Kidney (tissue), 14 donors: ENCODE measurements around the gene LCMT1. TPM values are rescaled to one million over a fixed set of nuclear protein-coding genes. Genes with fewer than 3 reads are reported as not detected.
A peak's percentile ranks its signal among the peaks of the same experiment; 100 is the strongest.

Experiments used
- DNase-seq, 5 donors: peaks; one replicate each; pipeline ENCODE4 v3.0.0-alpha.2; 2013 to 2020
- FAIRE-seq: peaks from 2 replicates; lab custom pipeline; 2012; peaks lifted over from hg19 to GRCh38; lab: Jason Lieb, UNC
- H3K27ac ChIP-seq, 2 donors: one replicate each; pipeline ENCODE4 v1.7.0; 2013; ENCODE audit warnings: low read depth in 2 of 2, low read length in 2 of 2, inconsistent platforms in 1 of 2
- H3K27me3 ChIP-seq: one replicate; pipeline ENCODE4 v1.7.1; 2013; ENCODE audit warnings: low read length, inconsistent platforms; ENCODE audit not compliant: control insufficient read depth, insufficient read depth
- H3K36me3 ChIP-seq, 3 donors: one replicate each; pipeline versions ENCODE4 v1.7.0 to v1.7.1; 2013; ENCODE audit warnings: low read length in 3 of 3, control low read depth in 1 of 3, inconsistent platforms in 1 of 3; ENCODE audit not compliant: insufficient read depth in 3 of 3, control insufficient read depth in 2 of 3
- H3K4me1 ChIP-seq, 3 donors: one replicate each; pipeline versions ENCODE4 v1.7.0 to v1.7.1; 2013; ENCODE audit warnings: low read length in 3 of 3, inconsistent platforms in 1 of 3, low read depth in 1 of 3; ENCODE audit not compliant: control insufficient read depth in 2 of 3, insufficient read depth in 2 of 3
- H3K4me3 ChIP-seq, 3 donors: one replicate each; pipeline versions ENCODE4 v1.7.0 to v1.8.1; 2013; ENCODE audit warnings: low read length in 3 of 3, control low read depth in 1 of 3, inconsistent platforms in 1 of 3
- H3K9ac ChIP-seq, 3 donors: one replicate each; pipeline versions ENCODE4 v1.7.0 to v1.7.1; 2013; ENCODE audit warnings: low read length in 3 of 3, control low read depth in 1 of 3, inconsistent platforms in 1 of 3
- H3K9me3 ChIP-seq, 3 donors: one replicate each; pipeline versions ENCODE4 v1.7.0 to v1.7.1; 2013; ENCODE audit warnings: low read length in 3 of 3, control low read depth in 1 of 3, inconsistent platforms in 1 of 3; ENCODE audit not compliant: control insufficient read depth in 2 of 3, insufficient read depth in 1 of 3
- intact Hi-C: fragments of 100-400 bp; cut with DNase I; formaldehyde crosslinking; loops from one replicate; pipeline ENCODE4 v1.11.1; 2022
- polyA plus RNA-seq: library from polyadenylated mRNA; stranded (reverse); fragments of 350-450 nt; fragmentation: Illumina TruSeq; extraction: RNeasy Lipid Tissue Mini Kit (QIAGEN cat#74804); gene quantifications from one replicate; pipeline ENCODE4 v1.2.3, GENCODE V29; 2014; ENCODE audit warnings: low read depth, low replicate concordance; ENCODE audit not compliant: insufficient read depth
- total RNA-seq: library from RNA; stranded (reverse); fragmentation: NEBNext Ultra II Directional; extraction: Animal tissue kit (Norgen Biotek cat#: 25700); gene quantifications from one replicate; pipeline ENCODE4 v1.2.1, GENCODE V29; 2021
- TF ChIP-seq, protein P1 (sequence below): IDR thresholded peaks from 3 replicates; pipeline ENCODE4 v1.5.1; 2012; ENCODE audit warnings: mild to moderate bottlenecking, moderate library complexity, borderline replicate concordance; ENCODE audit not compliant: insufficient read depth; ENCODE audit errors: extremely low read depth
- donor health status: control.
- donor health status: control.
- donor health status: control.
- donor health status: control.
- donor health status: control.
- donor health status: DM: yes; HTN: yes; CAD: no.
- donor health status: Normal renal cell carcinoma (clear cell type).

LCMT1 gene
- total and polyA plus RNA-seq, 2 donors from 2014 or later, result 44.8 to 52.9 TPM

DNA sequence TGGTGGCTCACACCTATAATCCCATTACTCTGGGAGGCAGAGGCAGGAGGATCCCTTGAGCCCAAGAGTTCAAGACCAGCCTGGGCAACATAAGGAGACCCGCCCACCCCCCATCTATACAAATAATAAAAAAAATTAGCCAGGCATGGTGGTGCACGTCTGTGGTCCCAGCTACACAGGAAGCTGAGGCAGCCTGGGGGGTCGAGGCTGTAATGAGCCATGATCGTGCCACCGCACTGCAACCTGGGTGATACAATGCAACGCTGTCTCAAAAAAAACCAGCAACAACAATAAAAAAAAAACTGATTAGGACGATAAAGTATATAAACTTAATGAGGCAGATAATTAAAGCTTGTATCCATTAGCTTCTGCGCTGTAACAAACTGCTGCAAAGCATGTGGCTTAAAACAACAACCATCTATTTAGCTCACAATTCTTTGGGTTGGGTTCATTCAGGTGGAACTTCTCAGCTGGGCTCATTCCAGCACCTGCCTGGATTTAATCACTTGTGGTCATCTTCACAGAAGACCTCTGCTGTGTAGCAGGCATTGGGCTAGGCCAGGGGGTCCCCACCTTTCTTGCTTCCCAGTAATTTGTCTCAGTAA lies 45.8 kb downstream of the LCMT1 start:
- TF ChIP-seq, protein P1, sequence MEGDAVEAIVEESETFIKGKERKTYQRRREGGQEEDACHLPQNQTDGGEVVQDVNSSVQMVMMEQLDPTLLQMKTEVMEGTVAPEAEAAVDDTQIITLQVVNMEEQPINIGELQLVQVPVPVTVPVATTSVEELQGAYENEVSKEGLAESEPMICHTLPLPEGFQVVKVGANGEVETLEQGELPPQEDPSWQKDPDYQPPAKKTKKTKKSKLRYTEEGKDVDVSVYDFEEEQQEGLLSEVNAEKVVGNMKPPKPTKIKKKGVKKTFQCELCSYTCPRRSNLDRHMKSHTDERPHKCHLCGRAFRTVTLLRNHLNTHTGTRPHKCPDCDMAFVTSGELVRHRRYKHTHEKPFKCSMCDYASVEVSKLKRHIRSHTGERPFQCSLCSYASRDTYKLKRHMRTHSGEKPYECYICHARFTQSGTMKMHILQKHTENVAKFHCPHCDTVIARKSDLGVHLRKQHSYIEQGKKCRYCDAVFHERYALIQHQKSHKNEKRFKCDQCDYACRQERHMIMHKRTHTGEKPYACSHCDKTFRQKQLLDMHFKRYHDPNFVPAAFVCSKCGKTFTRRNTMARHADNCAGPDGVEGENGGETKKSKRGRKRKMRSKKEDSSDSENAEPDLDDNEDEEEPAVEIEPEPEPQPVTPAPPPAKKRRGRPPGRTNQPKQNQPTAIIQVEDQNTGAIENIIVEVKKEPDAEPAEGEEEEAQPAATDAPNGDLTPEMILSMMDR, result no peak
- Histone ChIP-seq H3K36me3 (peaks cover 8 to 18% (median 14%) of the 10 kb centered on the region in 3 donors), H3K9me3 (no peaks in the 10 kb centered on the region), H3K4me1 (no peaks in the 10 kb centered on the region), H3K4me3 (no peak overlapping the region), H3K27ac (no peak overlapping the region), H3K27me3 (no peaks in the 10 kb centered on the region), H3K9ac (no peak overlapping the region)
- FAIRE-seq (no peak), DNase-seq (peak in 4 of 5 donors; percentile 72 to 86 (median 81))
- intact Hi-C loops, result no loop called here

DNA sequence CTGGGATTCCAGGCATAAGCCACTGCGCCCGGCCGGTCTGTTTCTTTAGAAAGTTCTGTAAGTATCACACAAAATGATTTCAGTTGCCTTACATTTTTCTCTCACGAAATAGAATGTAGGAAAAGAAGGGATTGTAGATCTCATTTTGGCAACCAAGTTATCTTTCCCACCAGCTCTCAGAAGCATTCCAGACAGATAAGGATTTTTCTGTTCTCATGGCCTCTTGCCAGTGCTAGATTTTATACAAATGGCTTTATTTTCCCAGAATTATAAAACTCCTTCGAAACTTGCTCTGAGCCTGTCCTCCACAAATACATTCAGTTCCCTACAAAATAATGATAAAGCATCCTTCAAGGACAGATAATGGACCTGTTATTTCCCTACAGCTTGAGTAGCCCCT lies 46.9 kb downstream of the LCMT1 start:
- Histone ChIP-seq H3K4me3 (no peak overlapping the region), H3K9ac (no peak overlapping the region), H3K9me3 (no peaks in the 10 kb centered on the region), H3K27ac (no peak overlapping the region), H3K36me3 (peaks cover 10 to 18% (median 10%) of the 10 kb centered on the region in 3 donors), H3K27me3 (no peaks in the 10 kb centered on the region), H3K4me1 (no peaks in the 10 kb centered on the region)
- intact Hi-C loops, result no loop called here
- TF ChIP-seq, protein P1, result no peak
- FAIRE-seq, result no peak
- no peak for DNase-seq

DNA sequence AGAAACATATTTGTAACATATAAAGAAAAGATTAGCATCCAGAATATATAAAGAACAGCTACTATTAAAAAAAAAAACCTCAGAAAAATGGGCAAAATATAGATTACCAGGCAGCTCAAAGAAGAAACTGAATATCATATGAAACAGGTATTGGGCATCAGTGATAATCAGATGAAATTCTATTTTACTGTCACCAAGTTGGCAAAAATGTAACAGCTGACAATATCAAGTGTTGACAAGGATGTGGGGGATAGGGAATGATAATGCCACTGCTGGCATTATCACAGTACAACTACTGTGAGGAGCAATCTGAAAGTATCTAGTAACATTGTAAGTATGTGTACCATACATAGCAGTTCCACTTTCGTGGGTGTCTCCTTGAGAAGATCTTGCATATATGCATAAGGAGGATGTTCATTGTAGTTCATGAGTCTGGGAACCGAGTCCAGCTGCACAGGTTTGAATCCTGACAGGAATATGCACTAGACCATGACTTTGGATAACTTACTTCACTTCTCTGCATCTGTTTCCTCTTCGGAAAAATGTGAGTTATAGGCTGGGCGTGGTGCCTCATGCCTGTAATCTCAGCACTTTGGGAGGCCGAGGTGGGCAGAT lies 50.3 kb downstream of the LCMT1 start:
- no peak overlapping the region for H3K27ac ChIP-seq
- no peaks in the 10 kb centered on the region for H3K9me3 ChIP-seq
- H3K4me3 ChIP-seq, result no peak overlapping the region
- FAIRE-seq (no peak), DNase-seq (no peak)
- H3K36me3 ChIP-seq, result peaks cover 8 to 23% (median 17%) of the 10 kb centered on the region in 3 donors
- intact Hi-C loops, result no loop called here
- H3K27me3 ChIP-seq, result no peaks in the 10 kb centered on the region
- TF ChIP-seq, protein P1, result no peak
- H3K4me1 ChIP-seq, result no peaks in the 10 kb centered on the region
- no peak overlapping the region for H3K9ac ChIP-seq
